Breast epithelium (tissue), 4 donors: ENCODE measurements around the gene KLHL24. TPM values are rescaled to one million over a fixed set of nuclear protein-coding genes. Genes with fewer than 3 reads are reported as not detected.
"Not testable (repeated sequence)": the region's sequence is repeated elsewhere in the genome, so short reads cannot be mapped to it uniquely, and the experiment has no call there.

ENCODE experiments used
- DNase-seq, 2 donors: peaks; one replicate each; pipeline ENCODE4 v3.0.0-alpha.2; 2019; ENCODE audit warnings: low spot score in 2 of 2
- H3K27ac ChIP-seq, 2 donors: fragments of 200-600 bp; sonication (generic) in 1 of 2; one replicate each; pipeline ENCODE4 v1.5.1; 2016 to 2019; ENCODE audit warnings: mild to moderate bottlenecking in 1 of 2
- H3K27me3 ChIP-seq, 2 donors: fragments of 200-600 bp; sonication (generic) in 1 of 2; one replicate each; pipeline versions ENCODE4 v1.5.1 to v1.6.0; 2017 to 2019; ENCODE audit warnings: control low read depth in 1 of 2, mild to moderate bottlenecking in 1 of 2
- H3K36me3 ChIP-seq: fragments of 200-600 bp; one replicate; pipeline ENCODE4 v1.5.1; 2019
- H3K4me1 ChIP-seq, 2 donors: fragments of 200-600 bp; sonication (generic); one replicate each; pipeline ENCODE4 v1.5.1; 2016 to 2019; ENCODE audit warnings: control low read depth in 1 of 2
- H3K4me3 ChIP-seq, 3 donors: fragments of 200-600 bp; sonication (generic); 1 replicate in 2 of 3; 2 replicates in 1 of 3; pipeline ENCODE4 v1.5.1; 2016 to 2019; ENCODE audit warnings: mild to moderate bottlenecking in 3 of 3, moderate library complexity in 2 of 3
- H3K9me3 ChIP-seq, 2 donors: fragments of 200-600 bp; sonication (generic) in 1 of 2; one replicate each; pipeline ENCODE4 v1.5.1; 2016 to 2019; ENCODE audit warnings: control low read depth in 1 of 2
- CTCF ChIP-seq, 3 donors: fragments of 450-650 bp; IDR thresholded peaks; one replicate each; pipeline ENCODE4 v1.5.1; 2016 to 2017; ENCODE audit warnings: antibody characterized with exemption in 3 of 3, mild to moderate bottlenecking in 3 of 3, moderate library complexity in 3 of 3
- POLR2A ChIP-seq: fragments of 450-650 bp; IDR thresholded peaks from one replicate; pipeline ENCODE4 v1.6.1; 2016; ENCODE audit warnings: antibody characterized with exemption, mild to moderate bottlenecking, moderate library complexity
- POLR2AphosphoS5 ChIP-seq, 3 donors: sonication (generic); formaldehyde crosslinking; IDR thresholded peaks; one replicate each; pipeline ENCODE4 v1.6.1; 2017; ENCODE audit warnings: antibody characterized with exemption in 3 of 3
- intact Hi-C: fragments of 100-400 bp; cut with DNase I; formaldehyde crosslinking; loops from one replicate; pipeline ENCODE4 v1.15.1; 2023; ENCODE audit warnings: low total_unique reads
- total RNA-seq, 3 donors: library from RNA; depleted of rRNA; stranded (reverse); fragments of >200 nt; gene quantifications; one replicate each; pipeline ENCODE4 v1.1.0, GENCODE V29; 2016

Gene KLHL24
- total RNA-seq, 3 donors from 2014 or later: 108 to 184 (median 129) TPM

DNA sequence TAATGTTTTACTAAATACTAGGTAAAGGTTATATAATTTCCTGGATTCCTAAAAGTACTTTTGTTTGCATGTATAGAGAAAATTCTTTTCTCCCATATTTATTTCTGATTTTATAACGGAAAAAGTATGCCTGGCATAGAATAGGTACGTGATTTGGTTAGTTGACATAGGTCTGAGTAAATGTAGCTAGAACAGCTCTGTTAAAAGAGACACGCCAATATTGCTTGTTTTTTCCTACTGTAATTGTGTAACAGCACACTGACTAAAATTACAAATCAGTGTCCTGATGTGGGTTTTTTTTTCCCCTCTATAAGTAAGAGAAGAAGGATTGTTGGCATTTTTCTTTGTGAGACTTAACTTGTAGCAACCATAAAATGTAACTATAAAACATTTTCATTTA is 26.7 kb downstream of the KLHL24 start:
- no peaks in the 10 kb centered on the region for H3K27me3 ChIP-seq
- intact Hi-C loops: no loop called here
- H3K4me1 ChIP-seq: peaks cover 0 to 5% of the 10 kb centered on the region in 2 donors
- no peak overlapping the region for H3K4me3 ChIP-seq
- DNase-seq: no peak
- no peak overlapping the region for H3K27ac ChIP-seq
- TF ChIP-seq CTCF (IDR thresholded peaks at IDR 0.05): no peak
- no peak for TF ChIP-seq POLR2A
- no peak for TF ChIP-seq POLR2AphosphoS5 (IDR thresholded peaks at IDR 0.05)
- H3K36me3 ChIP-seq: peaks cover 4% of the 10 kb centered on the region
- H3K9me3 ChIP-seq: no peaks in the 10 kb centered on the region

DNA sequence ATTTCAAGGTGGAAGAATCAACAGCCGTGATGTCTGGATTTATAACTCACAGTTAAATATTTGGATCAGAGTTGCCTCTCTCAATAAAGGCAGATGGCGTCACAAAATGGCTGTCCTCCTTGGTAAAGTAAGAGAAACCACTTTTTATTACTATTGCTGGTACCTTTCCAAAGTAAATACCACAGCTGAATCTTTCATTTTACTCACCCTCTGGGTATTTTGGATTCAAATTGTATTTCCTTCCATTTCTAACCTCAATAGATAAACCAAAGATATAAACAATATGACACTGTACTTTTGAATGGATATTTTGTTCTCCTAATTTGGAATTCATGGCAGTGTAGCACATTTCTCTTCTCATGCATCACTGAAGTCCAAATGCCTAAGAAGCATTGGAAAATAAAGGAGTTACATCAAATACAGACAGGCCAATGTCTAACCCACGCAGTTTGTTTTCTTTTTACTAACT is 29.5 kb downstream of the KLHL24 start:
- Histone ChIP-seq H3K9me3 (no peaks in the 10 kb centered on the region), H3K4me3 (no peak overlapping the region), H3K36me3 (peaks cover 10% of the 10 kb centered on the region), H3K27me3 (no peaks in the 10 kb centered on the region), H3K4me1 (peaks cover 0 to 5% of the 10 kb centered on the region in 2 donors), H3K27ac (peak overlapping the region in 1 of 2 donors; percentile 48)
- TF ChIP-seq POLR2AphosphoS5 (IDR thresholded peaks at IDR 0.05): no peak
- no peak for TF ChIP-seq POLR2A
- no peak for TF ChIP-seq CTCF (IDR thresholded peaks at IDR 0.05)
- intact Hi-C loops: no loop called here
- no peak for DNase-seq

GRCh38 chr3:183680061-183680460 is 44.6 kb downstream of the KLHL24 start:
- Histone ChIP-seq H3K36me3 (no peaks in the 10 kb centered on the region), H3K4me1 (no peaks in the 10 kb centered on the region), H3K27me3 (no peaks in the 10 kb centered on the region), H3K4me3 (no peak overlapping the region), H3K27ac (no peak overlapping the region), H3K9me3 (no peaks in the 10 kb centered on the region)
- no peak for DNase-seq
- intact Hi-C loops: no loop called here
- TF ChIP-seq POLR2A: no peak
- TF ChIP-seq CTCF (IDR thresholded peaks at IDR 0.05): no peak
- no peak for TF ChIP-seq POLR2AphosphoS5 (IDR thresholded peaks at IDR 0.05)

DNA sequence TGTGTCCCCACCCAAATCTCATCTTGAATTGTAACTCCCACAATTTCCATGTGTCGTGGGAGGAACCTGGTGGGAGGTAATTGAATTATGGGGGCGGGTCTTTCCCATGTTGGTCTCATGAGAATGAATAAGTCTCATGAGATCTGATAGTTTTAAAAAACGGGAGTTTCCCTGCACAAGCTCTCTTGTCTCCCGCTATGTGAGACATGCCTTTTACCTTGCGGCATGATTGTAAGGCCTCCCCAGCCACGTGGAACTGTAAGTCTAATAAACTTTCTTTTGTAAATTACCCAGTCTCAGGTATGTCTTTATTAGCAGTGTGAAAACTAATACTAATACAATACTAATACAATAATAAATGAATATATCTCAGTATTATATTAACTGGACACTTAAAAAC is 52.3 kb downstream of the KLHL24 start:
- Histone ChIP-seq H3K36me3 (no peaks in the 10 kb centered on the region), H3K9me3 (no peaks in the 10 kb centered on the region), H3K4me3 (no peak overlapping the region), H3K27me3 (no peaks in the 10 kb centered on the region), H3K4me1 (no peaks in the 10 kb centered on the region), H3K27ac (no peak overlapping the region)
- DNase-seq: no peak
- intact Hi-C loops: no loop called here
- TF ChIP-seq CTCF (IDR thresholded peaks at IDR 0.05): no peak
- no peak for TF ChIP-seq POLR2A
- no peak for TF ChIP-seq POLR2AphosphoS5 (IDR thresholded peaks at IDR 0.05)

GRCh38 chr3:183688874-183689273 is 53.5 kb downstream of the KLHL24 start:
- DNase-seq: no peak
- H3K9me3 ChIP-seq: no peaks in the 10 kb centered on the region
- H3K27ac ChIP-seq: no peak overlapping the region
- H3K36me3 ChIP-seq: no peaks in the 10 kb centered on the region
- H3K4me3 ChIP-seq: no peak overlapping the region
- no peak for TF ChIP-seq CTCF (IDR thresholded peaks at IDR 0.05)
- TF ChIP-seq POLR2AphosphoS5 (IDR thresholded peaks at IDR 0.05): no peak
- no peak for TF ChIP-seq POLR2A
- intact Hi-C loops: no loop called here
- no peaks in the 10 kb centered on the region for H3K4me1 ChIP-seq
- no peaks in the 10 kb centered on the region for H3K27me3 ChIP-seq

DNA sequence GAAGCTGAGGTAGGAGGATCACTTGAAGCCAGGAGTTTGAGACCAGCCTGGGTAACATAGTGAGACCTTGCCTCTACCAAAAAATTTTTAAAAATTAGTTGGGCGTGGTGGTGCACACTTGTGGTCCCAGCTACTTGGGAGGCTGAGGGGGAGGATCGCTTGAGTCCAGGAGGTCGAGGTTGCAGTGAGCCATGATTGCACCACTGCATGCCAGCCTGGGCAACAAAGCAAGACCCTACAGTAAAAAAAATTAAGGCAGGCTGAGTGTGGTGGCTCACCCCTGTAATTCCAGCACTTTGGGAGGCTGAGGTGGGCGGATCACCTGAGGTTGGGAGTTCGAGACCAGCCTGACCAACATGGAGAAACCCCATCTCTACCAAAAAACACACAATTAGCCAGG is 54.2 kb downstream of the KLHL24 start:
- H3K9me3 ChIP-seq, H3K27me3 ChIP-seq, H3K4me1 ChIP-seq, H3K27ac ChIP-seq, intact Hi-C loops, H3K36me3 ChIP-seq, DNase-seq, H3K4me3 ChIP-seq: not testable (repeated sequence)
